Activated naive CD4-positive, alpha-beta T cell treated with anti-CD3 and anti-CD28 coated beads for 36 hours (primary cell): Measurements from ENCODE around the gene DOHH. TPM values are rescaled to one million over a fixed set of nuclear protein-coding genes. Genes with fewer than 3 reads are reported as not detected.

Source experiments
- CTCF ChIA-PET: fragments of 350-600 bp; sonication (Branson Sonifier 250); formaldehyde crosslinking; loops from one replicate; lab custom pipeline; 2021; ENCODE audit warnings: antibody characterized with exemption; lab: Charles Lee
- DNase-seq: peaks from one replicate; pipeline ENCODE4 v3.0.0-alpha.2; 2020
- H3K27ac Mint-ChIP-seq: one replicate; pipeline ENCODE4 v1.8.0; 2021; ENCODE audit warnings: mild to moderate bottlenecking, mixed read lengths
- H3K27me3 Mint-ChIP-seq: one replicate; pipeline ENCODE4 v1.8.0; 2021; ENCODE audit warnings: low read depth, mixed read lengths
- H3K36me3 Mint-ChIP-seq: one replicate; pipeline ENCODE4 v1.8.0; 2021; ENCODE audit warnings: low read depth, mixed read lengths
- H3K4me1 Mint-ChIP-seq: one replicate; pipeline ENCODE4 v1.8.0; 2021; ENCODE audit warnings: low read depth, mixed read lengths
- H3K4me3 Mint-ChIP-seq: one replicate; pipeline ENCODE4 v1.8.0; 2021; ENCODE audit warnings: mild to moderate bottlenecking, moderate library complexity, mixed read lengths
- H3K9me3 Mint-ChIP-seq: one replicate; pipeline ENCODE4 v1.8.0; 2021; ENCODE audit warnings: mixed read lengths
- intact Hi-C: fragments of 100-400 bp; cut with micrococcal nuclease; formaldehyde crosslinking; loops from one replicate; pipeline ENCODE4 v1.15.1; 2023
- total RNA-seq, 2 experiments: library from RNA; stranded (reverse); gene quantifications; one replicate each; pipeline ENCODE4 v1.2.3, GENCODE V29; 2021

Gene DOHH
- total RNA-seq, 2 experiments from 2014 or later = 13.3 to 14.0 TPM

DNA sequence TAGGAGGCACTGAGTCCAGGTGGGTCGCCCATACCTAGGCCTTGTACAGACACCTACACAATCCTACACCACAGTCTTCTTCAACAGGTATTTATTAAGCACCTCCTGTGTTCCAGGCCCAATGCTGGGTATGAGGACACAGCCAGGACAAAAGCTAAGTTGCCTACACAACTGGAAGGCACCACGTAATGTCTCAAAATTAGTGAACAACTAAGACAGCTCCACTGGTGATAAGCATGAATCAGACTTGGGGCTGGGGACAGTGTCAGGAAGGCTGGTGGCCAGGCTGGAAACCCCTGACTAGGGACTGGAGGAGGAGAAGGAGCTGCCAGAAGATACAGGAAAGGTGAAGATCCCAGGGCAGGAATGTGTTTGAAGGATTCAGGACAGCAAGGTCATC, 22.5 kb downstream of the DOHH start:
- H3K27ac Mint-ChIP-seq = no peak overlapping the region
- no peaks in the 10 kb centered on the region for H3K36me3 Mint-ChIP-seq
- intact Hi-C loops = no loop called here
- H3K9me3 Mint-ChIP-seq = no peaks in the 10 kb centered on the region
- no peak for DNase-seq
- H3K4me1 Mint-ChIP-seq = peaks cover 9% of the 10 kb centered on the region
- no peak overlapping the region for H3K4me3 Mint-ChIP-seq
- CTCF ChIA-PET = interaction anchor here (1.2 kb wide), 1 partner anchor 46 kb away, joined by 3 read pairs; no protein-coding TSS in a partner anchor
- no peaks in the 10 kb centered on the region for H3K27me3 Mint-ChIP-seq

DNA sequence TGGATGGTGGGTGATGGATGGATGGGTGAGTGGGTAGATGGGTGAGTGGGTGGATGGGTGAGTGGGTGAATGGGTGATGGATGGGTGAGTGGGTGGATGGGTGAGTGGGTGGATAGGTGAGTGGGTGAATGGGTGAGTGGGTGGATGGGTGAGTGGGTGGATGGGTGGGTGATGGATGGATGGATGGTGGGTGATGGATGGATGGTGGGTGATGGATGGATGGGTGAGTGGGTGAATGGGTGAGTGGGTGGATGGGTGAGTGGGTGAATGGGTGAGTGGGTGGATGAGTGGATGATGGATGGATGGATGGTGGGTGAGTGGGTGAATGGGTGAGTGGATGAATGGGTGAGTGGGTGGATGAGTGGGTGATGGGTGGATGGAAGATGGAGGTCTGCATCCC, 23.0 kb downstream of the DOHH start:
- Mint-ChIP-seq H3K4me1 (peaks cover 9% of the 10 kb centered on the region), H3K27me3 (no peaks in the 10 kb centered on the region), H3K9me3 (no peaks in the 10 kb centered on the region), H3K36me3 (no peaks in the 10 kb centered on the region), H3K27ac (no peak overlapping the region), H3K4me3 (no peak overlapping the region)
- CTCF ChIA-PET = no interaction called here
- no peak for DNase-seq
- intact Hi-C loops = no loop called here

DNA sequence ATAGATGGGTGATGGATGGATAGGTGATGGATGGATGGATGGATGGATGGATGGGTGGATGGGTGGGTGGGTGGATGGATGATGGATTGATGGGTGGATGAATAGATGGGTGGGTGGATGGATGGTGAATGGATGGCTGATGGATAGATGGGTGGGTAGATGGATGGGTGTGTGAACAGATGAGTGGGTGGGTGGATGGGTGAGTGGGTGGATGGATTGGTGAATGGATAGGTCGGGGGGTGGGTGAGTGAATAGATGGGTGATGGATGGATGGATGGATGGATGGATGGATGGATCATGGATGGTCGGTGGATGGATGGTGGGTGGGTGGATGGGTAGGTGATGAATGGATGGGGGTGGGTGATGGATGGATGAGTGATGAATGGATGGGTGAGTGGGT, 23.6 kb downstream of the DOHH start:
- no peak overlapping the region for H3K27ac Mint-ChIP-seq
- intact Hi-C loops = no loop called here
- no peak overlapping the region for H3K4me3 Mint-ChIP-seq
- H3K9me3 Mint-ChIP-seq = no peaks in the 10 kb centered on the region
- peaks cover 9% of the 10 kb centered on the region for H3K4me1 Mint-ChIP-seq
- DNase-seq = no peak
- H3K36me3 Mint-ChIP-seq = no peaks in the 10 kb centered on the region
- no peaks in the 10 kb centered on the region for H3K27me3 Mint-ChIP-seq
- CTCF ChIA-PET = no interaction called here

DNA sequence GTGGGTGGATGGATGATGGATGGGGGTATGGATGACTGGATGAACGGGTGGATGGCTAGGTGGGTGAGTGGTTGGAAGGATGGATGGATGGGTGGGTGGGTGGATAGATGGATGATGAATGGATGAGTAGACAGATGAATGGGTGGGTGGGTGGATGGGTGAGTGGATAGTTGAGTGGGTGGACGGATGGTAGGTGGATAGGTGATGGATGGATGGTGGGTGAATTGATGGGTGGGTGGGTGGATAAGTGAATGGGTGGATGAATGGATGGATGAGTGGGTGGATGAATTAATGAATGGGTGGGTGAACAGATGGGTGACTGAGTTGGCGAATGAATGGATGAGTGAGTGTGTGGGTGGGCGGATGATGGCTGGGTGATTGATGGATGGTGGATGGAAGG, 25.0 kb downstream of the DOHH start:
- H3K4me3 Mint-ChIP-seq = no peak overlapping the region
- H3K27ac Mint-ChIP-seq = no peak overlapping the region
- no peak for DNase-seq
- no peaks in the 10 kb centered on the region for H3K9me3 Mint-ChIP-seq
- H3K36me3 Mint-ChIP-seq = no peaks in the 10 kb centered on the region
- H3K4me1 Mint-ChIP-seq = peaks cover 9% of the 10 kb centered on the region
- H3K27me3 Mint-ChIP-seq = no peaks in the 10 kb centered on the region
- intact Hi-C loops = no loop called here
- CTCF ChIA-PET = no interaction called here

DNA sequence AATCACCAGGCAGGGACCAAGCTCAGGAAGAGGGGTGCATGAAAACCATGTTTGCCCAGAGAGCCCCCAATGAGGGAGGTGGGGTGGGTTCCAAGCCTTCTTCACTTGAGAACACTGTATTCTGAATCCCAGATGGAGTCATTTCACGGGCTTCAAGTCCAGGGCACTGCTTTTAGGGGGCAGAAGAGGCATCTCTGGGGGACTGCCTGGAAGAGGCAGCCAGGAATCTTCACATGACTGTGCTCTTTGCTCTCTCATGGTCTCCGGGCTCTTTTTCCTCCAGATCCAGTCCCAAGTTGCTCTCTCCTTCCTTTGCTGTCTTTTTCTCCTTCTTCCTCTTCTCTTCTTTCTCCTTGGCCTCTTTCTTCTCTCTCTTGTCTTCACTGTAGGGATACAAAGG, 25.9 kb downstream of the DOHH start:
- H3K27me3 Mint-ChIP-seq = no peaks in the 10 kb centered on the region

DNA sequence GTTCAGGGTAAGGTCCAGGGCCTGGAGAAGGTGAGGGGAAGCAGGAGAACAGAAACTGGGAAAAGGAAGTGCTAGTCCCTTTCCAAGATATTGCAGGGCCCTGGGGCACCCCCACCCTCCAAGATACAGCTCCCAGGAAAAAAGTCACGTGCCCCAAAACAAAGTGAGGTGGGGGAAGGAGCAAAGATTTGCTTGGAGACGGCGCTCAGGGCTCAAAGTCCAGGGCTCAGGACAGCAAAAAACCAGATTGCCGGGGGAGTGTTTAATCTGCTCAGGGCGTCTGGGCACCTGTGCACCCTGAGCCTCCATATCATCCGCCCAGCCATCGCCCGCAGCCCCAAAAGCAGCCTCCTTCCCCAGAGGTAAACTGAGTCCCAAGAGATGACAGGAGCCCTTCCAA, 26.5 kb downstream of the DOHH start:
- intact Hi-C loops = loop anchor here (5.0 kb wide), 1 partner anchor 167 kb away; no protein-coding TSS in a partner anchor
- Mint-ChIP-seq H3K27ac (no peak overlapping the region), H3K4me1 (peaks cover 9% of the 10 kb centered on the region), H3K4me3 (no peak overlapping the region), H3K36me3 (no peaks in the 10 kb centered on the region), H3K9me3 (no peaks in the 10 kb centered on the region), H3K27me3 (no peaks in the 10 kb centered on the region)
- no peak for DNase-seq
- CTCF ChIA-PET = interaction anchor here (2.6 kb wide), 1 partner anchor 10 kb away, joined by 17 read pairs; the partner anchor contains the start of gene SMIM44

More for the DNA sequence above, 25.9 kb downstream of the DOHH start:
- Mint-ChIP-seq H3K27ac (no peak overlapping the region), H3K4me1 (peaks cover 9% of the 10 kb centered on the region), H3K4me3 (no peak overlapping the region), H3K9me3 (no peaks in the 10 kb centered on the region), H3K36me3 (no peaks in the 10 kb centered on the region)
- intact Hi-C loops = loop anchor here (5.0 kb wide), 1 partner anchor 167 kb away; no protein-coding TSS in a partner anchor
- DNase-seq = no peak
- CTCF ChIA-PET = interaction anchor here (2.6 kb wide), 1 partner anchor 10 kb away, joined by 17 read pairs; the partner anchor contains the start of gene SMIM44

DNA sequence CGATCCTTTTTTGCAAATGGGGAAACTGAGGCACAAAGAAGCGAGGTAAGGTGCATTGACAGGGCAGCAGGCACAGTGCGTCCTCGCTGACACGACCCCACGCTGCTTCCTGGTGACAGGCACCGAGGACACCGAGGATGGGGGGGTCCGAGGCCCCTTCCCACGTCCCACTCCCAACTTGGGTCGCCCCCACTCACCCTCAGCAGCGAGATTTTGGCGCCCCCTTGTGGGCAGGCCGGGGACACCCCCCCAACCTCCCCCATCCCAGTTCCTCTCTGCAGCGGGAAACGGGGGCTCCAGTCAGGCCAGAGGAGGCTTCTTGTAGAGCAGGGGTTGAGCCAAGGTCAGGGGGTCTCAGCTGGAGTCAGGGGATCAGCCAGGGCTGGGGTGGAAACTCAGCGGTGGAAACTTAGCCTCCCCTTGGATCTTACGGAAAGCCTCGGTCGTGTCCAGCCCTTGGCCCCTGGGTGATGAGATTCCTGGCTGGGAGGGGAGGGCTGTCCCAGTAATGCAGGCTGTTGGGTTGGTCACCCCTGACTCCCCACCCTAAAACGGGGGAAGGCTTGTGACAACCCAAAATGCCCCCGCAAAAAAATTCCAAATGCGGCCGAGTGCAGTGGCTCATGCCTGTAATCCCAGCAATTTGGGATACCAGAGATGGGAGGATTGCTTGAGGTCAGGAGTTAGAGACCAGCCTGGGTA, 28.4 kb downstream of the DOHH start:
- DNase-seq = peak; percentile 40
- Mint-ChIP-seq H3K4me1 (no peaks in the 10 kb centered on the region), H3K9me3 (peaks cover 6% of the 10 kb centered on the region), H3K27me3 (no peaks in the 10 kb centered on the region), H3K36me3 (peaks cover 3% of the 10 kb centered on the region), H3K27ac (no peak overlapping the region), H3K4me3 (no peak overlapping the region)
- CTCF ChIA-PET = interaction anchor here (0.7 to 2.6 kb wide), 17 partner anchors 9 to 168 kb away, joined by 3 to 17 read pairs (median 4); partner anchors contain the start of gene SMIM44
- intact Hi-C loops = loop anchor here (5.0 kb wide), 1 partner anchor 165 kb away; no protein-coding TSS in a partner anchor

DNA sequence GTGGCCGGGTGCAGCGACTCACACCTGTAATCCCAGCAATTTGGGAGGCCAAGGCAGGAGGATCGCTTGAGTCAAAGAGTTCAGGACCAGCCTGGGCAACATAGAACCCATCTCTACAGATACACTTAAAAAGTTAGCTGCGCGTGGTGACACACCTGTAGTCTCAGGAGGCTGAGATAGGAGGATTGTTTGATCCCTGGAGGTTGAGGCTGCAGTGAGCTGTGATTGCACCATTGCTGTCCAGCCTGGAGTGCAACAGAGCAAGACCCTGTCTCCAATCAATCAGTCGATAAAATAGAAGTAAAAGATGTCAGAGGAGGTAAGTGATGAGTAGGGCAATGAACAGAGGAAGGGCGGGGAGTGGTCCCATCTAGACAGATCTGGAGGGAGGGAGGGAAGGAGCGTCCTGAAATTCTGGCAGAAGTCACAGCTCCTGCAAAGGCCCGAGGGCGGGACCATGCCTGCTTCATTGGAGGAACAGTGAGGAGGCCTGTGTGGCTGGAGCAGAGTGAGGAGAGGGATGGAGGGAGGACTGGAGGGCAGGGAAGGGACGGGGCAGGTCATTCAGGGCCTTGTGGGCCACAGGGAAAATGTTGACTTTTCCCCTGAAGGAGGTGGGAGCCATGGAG, 29.9 kb downstream of the DOHH start:
- H3K4me3 Mint-ChIP-seq = no peak overlapping the region
- intact Hi-C loops = loop anchor here (5.0 kb wide), 1 partner anchor 163 kb away; no protein-coding TSS in a partner anchor
- peaks cover 6% of the 10 kb centered on the region for H3K9me3 Mint-ChIP-seq
- H3K36me3 Mint-ChIP-seq = peaks cover 3% of the 10 kb centered on the region
- H3K4me1 Mint-ChIP-seq = no peaks in the 10 kb centered on the region
- DNase-seq = no peak
- CTCF ChIA-PET = interaction anchor here (0.6 to 1.9 kb wide), 10 partner anchors 9 to 516 kb away, joined by 3 to 6 read pairs (median 3); no protein-coding TSS in a partner anchor
- no peak overlapping the region for H3K27ac Mint-ChIP-seq
- H3K27me3 Mint-ChIP-seq = no peaks in the 10 kb centered on the region

DNA sequence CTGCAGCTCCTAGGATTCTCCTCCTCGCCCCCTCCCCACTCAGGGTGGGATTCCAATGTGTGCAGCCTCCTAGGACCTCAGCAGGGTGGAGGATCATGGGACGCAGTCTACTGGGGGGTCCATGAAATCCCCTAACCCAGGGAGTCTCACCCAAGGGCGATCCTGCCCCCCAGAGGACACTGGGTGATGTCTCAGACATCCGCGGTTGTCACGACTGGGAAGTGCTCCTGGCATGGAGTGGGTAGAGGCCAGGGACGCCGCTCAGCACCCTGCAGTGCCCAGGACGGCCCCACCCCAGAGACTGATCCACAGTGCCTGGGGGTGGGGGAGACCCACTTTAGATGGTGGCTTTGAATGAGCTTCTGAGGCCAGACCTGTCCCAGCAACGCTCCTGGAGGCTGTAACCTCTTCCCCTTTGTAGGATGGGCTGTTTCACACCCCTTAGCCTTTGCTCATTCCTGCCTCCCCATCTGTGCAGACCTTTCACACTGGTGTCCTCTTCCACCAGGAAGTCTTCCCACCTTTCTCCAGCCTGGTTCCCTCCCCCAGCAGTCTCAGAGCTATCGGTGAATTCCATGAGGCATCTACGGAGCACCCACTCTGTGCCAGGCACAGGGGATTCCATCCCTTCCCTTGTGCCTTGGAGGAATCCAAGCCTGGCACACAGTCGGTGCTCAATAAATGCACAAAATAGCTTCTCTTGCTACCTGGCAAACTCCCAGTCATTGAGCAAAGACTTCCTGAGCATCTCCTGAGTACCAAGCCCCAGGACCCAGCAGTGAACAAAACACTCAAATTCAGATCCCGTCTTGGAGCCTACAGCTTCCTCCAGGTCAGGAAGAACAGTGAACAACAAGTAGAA, 30.6 kb downstream of the DOHH start:
- CTCF ChIA-PET = interaction anchor here (0.7 to 1.9 kb wide), 6 partner anchors 9 to 165 kb away, joined by 3 to 5 read pairs (median 3); no protein-coding TSS in a partner anchor
- H3K9me3 Mint-ChIP-seq = peaks cover 6% of the 10 kb centered on the region
- peaks cover 3% of the 10 kb centered on the region for H3K36me3 Mint-ChIP-seq
- intact Hi-C loops = loop anchor here (5.0 kb wide), 1 partner anchor 163 kb away; no protein-coding TSS in a partner anchor
- H3K27ac Mint-ChIP-seq = no peak overlapping the region
- no peaks in the 10 kb centered on the region for H3K4me1 Mint-ChIP-seq
- DNase-seq = no peak
- no peak overlapping the region for H3K4me3 Mint-ChIP-seq
- no peaks in the 10 kb centered on the region for H3K27me3 Mint-ChIP-seq

DNA sequence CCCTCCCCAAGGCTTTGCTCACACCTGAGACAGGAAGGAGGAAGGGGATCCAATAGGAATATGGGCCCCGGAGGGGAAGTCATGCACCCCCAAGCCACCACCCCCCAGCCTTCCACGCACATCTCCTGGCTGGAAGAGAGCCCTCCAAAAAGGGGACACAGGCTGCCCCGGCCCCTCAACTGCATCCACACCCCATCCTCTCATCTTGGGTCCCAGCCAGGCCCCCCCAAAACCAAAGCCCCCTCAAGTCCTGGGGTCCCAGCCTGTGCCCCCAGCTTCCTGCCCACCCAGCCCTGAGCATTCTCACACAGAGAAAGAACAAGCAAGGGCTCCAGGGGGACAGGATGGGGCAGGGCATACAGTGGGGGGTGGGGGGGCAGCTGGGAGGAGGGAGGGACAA, 32.3 kb downstream of the DOHH start:
- peaks cover 6% of the 10 kb centered on the region for H3K9me3 Mint-ChIP-seq
- DNase-seq = no peak
- H3K4me1 Mint-ChIP-seq = no peaks in the 10 kb centered on the region
- CTCF ChIA-PET = no interaction called here
- no peak overlapping the region for H3K27ac Mint-ChIP-seq
- intact Hi-C loops = no loop called here
- H3K36me3 Mint-ChIP-seq = peaks cover 3% of the 10 kb centered on the region
- H3K27me3 Mint-ChIP-seq = no peaks in the 10 kb centered on the region
- no peak overlapping the region for H3K4me3 Mint-ChIP-seq

DNA sequence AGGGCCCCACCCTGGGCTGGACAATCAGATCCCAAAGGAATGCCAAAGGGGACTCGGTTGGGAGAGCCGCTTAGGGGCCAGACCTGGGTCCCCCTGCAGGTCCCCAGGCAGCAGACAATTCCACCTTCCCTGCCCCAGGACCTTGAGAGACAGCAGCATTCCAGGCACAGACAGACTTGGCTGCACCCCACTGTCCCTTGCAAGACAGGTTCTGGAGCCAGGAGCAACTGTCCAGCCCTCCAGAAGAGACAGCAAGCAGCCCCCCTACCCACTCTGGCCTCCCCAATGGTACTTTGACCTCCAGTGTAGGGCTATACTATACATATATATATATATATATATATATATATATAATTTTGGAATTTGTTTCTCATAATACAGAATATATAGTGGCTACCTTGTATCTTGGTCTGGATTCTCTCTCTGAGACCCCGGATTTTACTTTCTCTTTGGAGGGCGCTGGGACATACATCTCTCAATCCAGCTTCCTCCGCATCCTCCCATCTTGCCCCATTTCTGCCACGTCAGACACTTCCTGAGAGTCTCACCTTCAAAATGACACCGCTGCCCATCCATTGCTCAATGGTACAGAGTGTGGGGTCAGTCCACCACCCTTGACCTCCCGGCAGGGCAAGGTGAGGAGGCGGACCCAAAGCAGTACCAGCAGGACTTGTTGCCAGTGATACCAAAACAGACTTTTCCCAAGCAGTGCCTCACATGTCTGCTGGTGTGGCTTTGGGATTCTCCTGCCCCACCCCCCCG, 32.9 kb downstream of the DOHH start:
- no peaks in the 10 kb centered on the region for H3K27me3 Mint-ChIP-seq
- CTCF ChIA-PET = no interaction called here
- intact Hi-C loops = no loop called here
- DNase-seq = peak; percentile 34
- no peak overlapping the region for H3K27ac Mint-ChIP-seq
- H3K4me1 Mint-ChIP-seq = no peaks in the 10 kb centered on the region
- H3K4me3 Mint-ChIP-seq = no peak overlapping the region
- peaks cover 4% of the 10 kb centered on the region for H3K36me3 Mint-ChIP-seq
- peaks cover 6% of the 10 kb centered on the region for H3K9me3 Mint-ChIP-seq
